H1 (cell line): ENCODE measurements around the gene ZFP36L1. TPM values are rescaled to one million over a fixed set of nuclear protein-coding genes. Genes with fewer than 3 reads are reported as not detected.

ENCODE experiments used
- ASH2L ChIP-seq: fragments of 200-600, 300-600 bp; sonication (generic); IDR thresholded peaks from one replicate; pipeline ENCODE4 v1.7.1; 2017; ENCODE audit warnings: low read length
- CREB1 ChIP-seq: IDR thresholded peaks from 2 replicates; pipeline ENCODE4 v1.6.1; 2012; ENCODE audit warnings: inconsistent platforms
- CTCF ChIP-seq, 3 experiments: IDR thresholded peaks; 1 replicate in 2 of 3; 2 replicates in 1 of 3; pipeline versions ENCODE4 v1.5.1 to v1.6.1; 2011; ENCODE audit warnings: low read length in 3 of 3, mild to moderate bottlenecking in 3 of 3, inconsistent platforms in 2 of 3, low read depth in 1 of 3, moderate library complexity in 1 of 3; ENCODE audit not compliant: insufficient read depth in 1 of 3; ENCODE audit errors: control extremely low read depth in 1 of 3
- E2F6 ChIP-seq: IDR thresholded peaks from 2 replicates; pipeline ENCODE4 v1.6.1; 2012; ENCODE audit warnings: inconsistent platforms
- EGR1 ChIP-seq: IDR thresholded peaks from 2 replicates; pipeline ENCODE4 v1.6.1; 2011; ENCODE audit warnings: low read depth, low read length, borderline replicate concordance
- EP300 ChIP-seq, 2 experiments: IDR thresholded peaks; 1 replicate in 1 of 2; 2 replicates in 1 of 2; pipeline ENCODE4 v1.6.1; 2011 to 2012; ENCODE audit warnings: low read depth in 2 of 2, low read length in 2 of 2, mild to moderate bottlenecking in 2 of 2, borderline replicate concordance in 1 of 2, inconsistent platforms in 1 of 2, moderate library complexity in 1 of 2
- GABPA ChIP-seq: IDR thresholded peaks from 2 replicates; pipeline ENCODE4 v1.6.1; 2011; ENCODE audit warnings: mild to moderate bottlenecking, low read length, moderate library complexity, borderline replicate concordance; ENCODE audit not compliant: insufficient read depth
- HDAC2 ChIP-seq, 2 experiments: fragments of 300-600 bp in 1 of 2; sonication (generic) in 1 of 2; IDR thresholded peaks; 2 replicates each; pipeline ENCODE4 v1.6.1; 2011 to 2012; ENCODE audit warnings: low read depth in 2 of 2, low read length in 2 of 2, mild to moderate bottlenecking in 2 of 2, moderate library complexity in 2 of 2, borderline replicate concordance in 1 of 2, inconsistent platforms in 1 of 2
- JUND ChIP-seq: IDR thresholded peaks from 2 replicates; pipeline ENCODE4 v1.6.1; 2011; ENCODE audit warnings: mild to moderate bottlenecking, improper control_type of control experiment, low read length
- KDM4A ChIP-seq: IDR thresholded peaks from one replicate; pipeline ENCODE4 v1.7.1; 2012; ENCODE audit warnings: low read depth, mild to moderate bottlenecking, moderate library complexity, low read length, inconsistent platforms; ENCODE audit not compliant: severe bottlenecking
- MAX ChIP-seq: IDR thresholded peaks from 2 replicates; pipeline ENCODE4 v1.6.1; 2012; ENCODE audit warnings: inconsistent platforms
- POLR2AphosphoS5 ChIP-seq: IDR thresholded peaks from 2 replicates; pipeline ENCODE4 v1.6.1; 2011; ENCODE audit warnings: low read depth, low read length
- SIRT6 ChIP-seq: IDR thresholded peaks from one replicate; pipeline ENCODE4 v1.7.1; 2012; ENCODE audit warnings: low read length, inconsistent platforms
- TAF1 ChIP-seq: IDR thresholded peaks from 2 replicates; pipeline ENCODE4 v1.6.1; 2011; ENCODE audit warnings: mild to moderate bottlenecking, low read depth, low read length
- polyA plus RNA-seq, 7 experiments: library from polyadenylated mRNA; depleted of rRNA in 3 of 7; stranded (reverse) in 5 of 7; unstranded in 2 of 7; fragments of >200 nt in 5 of 7; fragments of 200-250 nt in 2 of 7; gene quantifications; 1 replicate in 5 of 7; 2 replicates in 1 of 7; 4 replicates in 1 of 7; pipeline versions ENCODE4 v1.2.1 to v1.2.3, GENCODE V29; 2011 to 2013; ENCODE audit warnings: missing spikeins in 2 of 7, mixed read lengths in 2 of 7
- total RNA-seq: library from RNA; stranded (reverse); fragmentation: NEBNext Ultra II Directional; extraction: Animal tissue kit (Norgen Biotek cat#: 25700); gene quantifications from 2 replicates; pipeline ENCODE4 v1.2.1, GENCODE V29; 2021

The ZFP36L1 gene
- total and polyA plus RNA-seq, 2 of the 8 experiments (the other 6 are each of a cell fraction or from before 2014, with no cell fraction given), result 80.4 to 132 TPM

- TF ChIP-seq POLR2AphosphoS5, result peak; percentile 94
- peak; percentile 91 for TF ChIP-seq ASH2L
- TF ChIP-seq MAX, result peak; percentile 40
- 0 out of 2 replicates have a peak, but pooled peaks have one; percentile 28 for TF ChIP-seq JUND
- TF ChIP-seq E2F6, result peak; percentile 31
- TF ChIP-seq EGR1, result 0 out of 2 replicates have a peak, but pooled peaks have one; percentile 36
- TF ChIP-seq SIRT6, result no peak
- peak in 1 of 2 experiments; percentile 28; a peak in 1 of 4 replicates for TF ChIP-seq HDAC2 (IDR thresholded peaks at IDR 0.05; ENCODE audit: borderline replicate concordance in 1 of 2, low read depth in 2 of 2, low read length in 2 of 2)
- peak; percentile 83 for TF ChIP-seq TAF1
- TF ChIP-seq KDM4A, result no peak
- 0 out of 2 replicates have a peak, but pooled peaks have one; percentile 65 for TF ChIP-seq GABPA
- TF ChIP-seq EP300 (IDR thresholded peaks at IDR 0.05; ENCODE audit: borderline replicate concordance in 1 of 2, low read depth in 2 of 2, low read length in 2 of 2), result no peak
- peak; percentile 56 to 75 (median 58) for TF ChIP-seq CTCF (IDR thresholded peaks at IDR 0.05; ENCODE audit: control extremely low read depth in 1 of 3, insufficient read depth in 1 of 3, low read depth in 1 of 3, low read length in 3 of 3)
- 0 out of 2 replicates have a peak, but pooled peaks have one; percentile 15 for TF ChIP-seq CREB1
- TF ChIP-seq, all 59 proteins: peak for 25
Measured at GRCh38 chr14:68795597-68796417, 2.9 kb upstream of the ZFP36L1 start (continued).
